Fibroblast of the aortic adventitia (primary cell): Measurements from ENCODE around the gene MYBPC3. TPM values are rescaled to one million over a fixed set of nuclear protein-coding genes. Genes with fewer than 3 reads are reported as not detected.

Experiments used
- DNase-seq: peaks from one replicate; pipeline ENCODE4 v3.0.0-alpha.2; 2010; ENCODE audit warnings: low read depth
- H3K4me3 ChIP-seq: 2 replicates; pipeline ENCODE4 v1.5.1; 2011; ENCODE audit warnings: low read depth, mild to moderate bottlenecking, control low read depth, low read length, moderate library complexity
- CTCF ChIP-seq: IDR thresholded peaks from 2 replicates; pipeline ENCODE4 v1.5.1; 2011; ENCODE audit warnings: mild to moderate bottlenecking, low read length, control low read depth, inconsistent platforms; ENCODE audit not compliant: insufficient read depth
- total RNA-seq: library from RNA; depleted of rRNA; stranded (reverse); fragments of >200 nt; gene quantifications from 2 replicates; pipeline ENCODE4 v1.2.3, GENCODE V29; 2012; ENCODE audit warnings: low replicate concordance

Gene MYBPC3
- total RNA-seq, 1 donor, result not detected

GRCh38 chr11:47372422-47372821 is 19.9 kb upstream of the MYBPC3 start:
- no peak for DNase-seq
- no peak for TF ChIP-seq CTCF
- H3K4me3 ChIP-seq, result no peak overlapping the region

- DNase-seq, result no peak
- TF ChIP-seq CTCF, result no peak
- H3K4me3 ChIP-seq, result no peak overlapping the region
Observed at GRCh38 chr11:47369676-47370075, 17.2 kb upstream of the MYBPC3 start.

GRCh38 chr11:47366020-47366490 is 13.6 kb upstream of the MYBPC3 start:
- TF ChIP-seq CTCF, result no peak
- DNase-seq, result no peak
- H3K4me3 ChIP-seq, result no peak overlapping the region

- no peak for TF ChIP-seq CTCF
- no peak overlapping the region for H3K4me3 ChIP-seq
- no peak for DNase-seq
Observed at GRCh38 chr11:47361419-47361818, 8.9 kb upstream of the MYBPC3 start.

- TF ChIP-seq CTCF, result no peak
- DNase-seq, result no peak
- H3K4me3 ChIP-seq, result no peak overlapping the region
Observed at GRCh38 chr11:47360341-47360740, 7.8 kb upstream of the MYBPC3 start.

- no peak for DNase-seq
- no peak for TF ChIP-seq CTCF
Observed at GRCh38 chr11:47359586-47359985, 7.1 kb upstream of the MYBPC3 start.

GRCh38 chr11:47359162-47359561 is 6.7 kb upstream of the MYBPC3 start:
- no peak for DNase-seq
- no peak for TF ChIP-seq CTCF
- H3K4me3 ChIP-seq, result no peak overlapping the region

More at GRCh38 chr11:47359586-47359985, 7.1 kb upstream of the MYBPC3 start:
- no peak overlapping the region for H3K4me3 ChIP-seq
